ENCODE measurements around the gene DGKZ.

The DGKZ gene

GRCh38 chr11:46330154-46330553 is 17.1 kb upstream of the DGKZ start:
- no peak for DNase-seq

- DNase-seq, result peak; percentile 52
Measured at GRCh38 chr11:46330563-46331281, 16.5 kb upstream of the DGKZ start.

DNA sequence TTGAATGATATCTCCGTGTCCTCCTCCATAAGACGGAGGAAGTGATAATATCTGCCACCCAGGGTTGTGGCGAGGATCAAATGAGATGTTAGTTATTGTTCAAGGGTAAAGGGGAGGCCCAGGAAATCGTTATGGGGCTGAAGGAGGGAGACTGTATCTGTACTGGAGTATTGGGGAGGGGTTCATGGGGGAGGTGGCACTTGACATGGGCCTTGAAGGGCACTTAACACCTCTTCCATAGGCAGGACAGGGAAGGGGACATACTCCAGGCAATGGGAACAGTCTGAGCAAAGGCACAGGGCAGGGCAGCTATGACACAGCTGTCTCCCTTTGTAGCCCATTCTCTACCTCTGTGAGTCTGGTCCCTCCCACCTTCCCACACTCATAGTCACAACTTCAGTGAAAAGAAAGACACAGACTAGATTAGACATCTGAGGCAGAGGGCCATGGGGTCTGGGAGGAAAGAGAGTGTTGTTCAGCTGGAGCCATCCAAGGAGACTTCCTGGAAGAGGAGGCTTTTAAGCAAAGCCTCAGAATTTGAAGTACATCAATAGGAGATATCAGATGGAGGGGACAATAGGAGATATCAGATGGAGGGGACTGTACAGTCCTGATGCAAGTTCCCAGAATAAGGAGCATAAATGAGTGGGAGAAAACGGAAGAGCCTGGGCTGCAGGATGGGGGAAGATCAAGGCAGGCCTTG is 15.8 kb upstream of the DGKZ start:
- DNase-seq, result no peak

DNA sequence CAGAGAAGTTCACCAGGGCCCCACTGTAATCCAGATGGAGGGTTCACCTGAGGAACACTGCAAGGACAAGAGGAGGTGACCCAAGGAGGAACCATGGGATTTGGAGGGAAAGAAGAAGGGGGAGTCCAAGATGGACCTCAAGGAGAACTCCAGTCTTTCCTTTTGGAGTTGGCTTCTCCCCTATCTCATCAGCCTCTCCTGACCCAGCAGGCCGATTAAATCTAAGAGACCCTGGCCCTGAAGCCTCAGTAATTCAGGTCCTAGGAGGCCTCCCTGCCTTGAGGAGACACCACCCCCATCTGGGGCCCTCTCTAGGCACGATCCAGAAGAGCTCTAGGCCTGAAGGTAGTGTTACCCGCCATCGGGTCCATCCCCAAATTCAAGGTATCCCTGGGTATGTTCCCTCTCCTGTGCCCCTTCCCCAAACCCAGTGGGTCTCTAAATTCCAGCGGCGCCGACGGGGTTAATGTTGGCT is 15.1 kb upstream of the DGKZ start:
- no peak for DNase-seq

DNA sequence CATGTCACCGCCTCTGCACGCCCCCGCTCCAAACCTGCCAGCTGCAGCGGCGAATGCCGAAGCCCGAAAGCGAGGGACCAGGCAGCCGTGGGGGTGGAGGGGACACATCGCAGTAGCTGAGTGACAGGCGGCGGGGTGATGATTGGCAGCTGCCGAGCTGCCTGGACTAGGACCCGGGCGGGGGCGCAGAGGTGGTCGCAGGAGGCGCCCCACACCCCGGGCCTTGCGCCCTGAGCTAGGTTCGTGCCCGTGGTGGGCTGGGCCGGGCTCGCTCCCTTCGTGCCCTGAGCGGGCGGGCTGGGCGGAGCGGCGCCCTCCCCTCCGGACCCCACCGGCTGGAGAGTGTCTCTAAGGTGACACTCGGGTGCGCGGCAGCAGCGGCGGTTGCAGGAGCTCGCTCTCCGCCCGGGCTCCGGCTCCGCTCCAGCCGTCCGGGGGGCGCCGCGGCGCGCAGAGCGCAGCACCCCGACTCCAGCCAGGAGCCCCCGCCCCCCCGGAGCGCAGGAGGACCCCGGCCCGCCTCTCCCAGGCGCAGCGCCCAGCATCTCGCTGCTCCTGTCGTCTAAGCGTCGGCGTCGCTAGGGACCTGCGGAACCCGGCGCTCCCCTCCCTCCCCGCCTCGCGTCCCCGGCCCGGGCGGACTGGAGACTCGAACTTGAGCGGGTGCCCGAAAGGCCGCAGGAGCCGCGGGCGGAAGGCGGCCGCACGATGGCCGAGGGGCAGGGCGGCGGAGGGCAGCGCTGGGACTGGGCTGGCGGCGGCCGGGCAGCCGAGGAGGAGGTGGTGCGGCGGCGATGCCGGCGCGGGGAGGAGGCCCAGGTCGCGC is 14.5 kb upstream of the DGKZ start:
- peak; percentile 71 for DNase-seq

GRCh38 chr11:46333394-46333947 is 13.8 kb upstream of the DGKZ start:
- DNase-seq, result peak; percentile 66

DNA sequence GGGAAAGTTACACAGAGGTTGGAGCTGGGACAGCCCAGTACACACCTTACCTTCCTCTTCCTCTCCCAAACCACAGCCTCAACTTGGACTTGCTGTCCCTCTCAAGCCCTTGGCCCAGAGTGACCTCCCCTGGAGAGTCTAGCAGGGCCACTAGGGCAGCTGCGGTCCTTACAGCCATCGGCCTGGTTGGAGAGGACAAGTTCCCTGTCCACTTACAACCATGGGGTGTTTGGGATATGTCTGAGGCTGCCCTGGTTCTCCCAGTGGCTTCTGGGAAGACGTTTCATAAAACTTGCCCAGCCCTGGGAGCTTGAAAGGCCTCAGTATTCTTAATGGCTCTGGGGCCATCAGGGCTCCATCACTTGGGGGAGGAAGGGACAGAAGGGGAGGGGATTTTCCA is 13.1 kb upstream of the DGKZ start:
- DNase-seq, result no peak

GRCh38 chr11:46335271-46335670 is 12.0 kb upstream of the DGKZ start:
- no peak for DNase-seq

- DNase-seq, result peak; percentile 28
Measured at GRCh38 chr11:46335890-46336562, 11.2 kb upstream of the DGKZ start.

DNA sequence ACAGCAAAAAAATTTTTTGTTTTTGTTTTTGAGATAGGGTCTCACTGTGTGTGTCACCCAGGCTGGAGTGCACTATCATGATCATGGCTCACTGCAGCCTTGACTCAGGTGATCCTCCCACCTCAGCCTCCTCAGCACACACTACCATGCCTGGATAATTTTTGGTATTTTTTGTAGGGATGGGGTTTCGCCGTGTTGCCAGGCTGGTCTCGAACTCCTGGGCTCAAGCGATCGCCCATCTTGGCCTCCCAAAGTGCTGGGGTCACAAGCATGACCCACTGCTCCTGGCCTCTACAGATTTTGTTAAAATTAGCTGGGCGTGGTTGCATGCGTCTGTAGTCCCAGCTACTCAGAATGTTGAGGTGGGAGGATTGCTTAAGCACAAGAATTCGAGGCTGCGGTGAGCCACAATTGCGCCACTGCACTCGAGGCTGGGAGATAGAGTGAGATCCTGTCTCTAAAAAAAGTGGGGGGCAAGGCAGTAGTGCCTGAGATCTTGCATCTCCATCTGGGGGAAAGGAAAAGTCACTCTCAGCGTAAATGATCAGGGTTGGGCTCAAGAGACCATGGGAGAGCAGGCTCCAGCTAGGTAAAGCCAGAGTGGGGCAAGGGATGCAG is 10.6 kb upstream of the DGKZ start:
- DNase-seq, result no peak

DNA sequence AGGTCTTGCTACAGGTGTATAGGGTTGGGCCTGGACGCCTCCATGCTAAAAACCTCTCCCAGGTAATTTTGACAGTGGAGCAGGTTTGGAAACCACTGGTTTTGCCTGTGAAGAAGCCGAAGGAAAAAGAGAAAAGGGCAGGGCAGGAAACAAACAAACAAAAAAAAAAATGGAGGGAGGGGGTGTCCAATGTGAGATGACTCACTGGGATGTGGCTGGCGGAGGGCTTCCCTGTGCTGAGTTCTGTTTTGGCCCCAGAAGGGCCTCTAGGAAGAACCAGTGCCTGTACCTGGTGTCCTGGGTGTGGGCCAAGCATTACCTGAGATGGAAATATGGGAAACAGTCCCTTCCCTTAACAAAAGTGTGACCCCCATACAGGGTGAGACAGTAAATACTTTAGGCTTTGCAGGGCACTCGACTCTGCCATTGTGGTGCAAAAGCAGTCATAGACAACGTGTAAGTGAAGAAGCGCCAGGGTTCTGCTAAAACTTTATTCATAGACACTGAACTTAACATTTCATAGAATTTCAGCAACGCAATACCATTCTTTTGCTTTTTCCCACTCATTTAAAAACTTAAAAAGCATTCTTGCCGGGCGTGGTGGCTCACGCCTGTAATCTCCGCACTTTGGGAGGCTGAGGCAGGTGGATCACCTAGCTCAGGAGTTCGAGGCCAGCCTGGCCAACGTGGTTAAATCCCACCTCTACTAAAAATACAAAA is 9.5 kb upstream of the DGKZ start:
- DNase-seq, result no peak

GRCh38 chr11:46338636-46338987 is 8.7 kb upstream of the DGKZ start:
- no peak for DNase-seq

DNA sequence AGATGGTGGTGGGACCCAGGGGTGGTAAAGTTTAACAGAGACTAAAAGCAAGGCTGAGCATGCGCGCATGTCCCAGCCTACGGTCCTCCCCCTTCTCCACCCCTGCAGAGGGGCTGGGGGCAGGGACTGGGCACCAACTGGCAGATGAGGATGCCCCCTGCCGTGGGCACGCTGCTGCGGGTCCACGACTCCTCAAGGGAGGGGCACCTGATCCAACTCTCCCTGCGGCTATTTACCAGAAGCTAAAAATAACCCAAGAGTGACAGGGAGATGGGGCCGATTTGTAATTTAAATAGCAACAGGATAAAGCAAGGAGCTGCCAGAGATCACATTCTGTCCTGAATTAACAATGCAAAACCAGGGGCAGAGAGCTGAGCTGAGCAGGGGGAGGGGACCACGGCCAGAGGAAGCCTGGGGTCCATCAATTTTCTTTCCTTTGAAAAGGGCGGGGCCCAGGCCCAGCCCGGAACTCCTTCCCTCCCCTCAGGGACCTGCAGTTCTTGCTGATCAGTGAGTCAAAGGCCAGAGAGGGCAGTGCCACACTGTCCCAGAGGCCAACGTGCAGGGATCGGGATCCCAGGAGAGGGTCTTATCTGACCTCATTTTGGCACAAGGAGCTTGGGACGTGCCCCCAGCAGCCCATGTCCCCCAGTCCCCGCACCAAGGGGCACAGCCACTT is 8.1 kb upstream of the DGKZ start:
- peak; percentile 63 for DNase-seq

- DNase-seq, result no peak
Measured at GRCh38 chr11:46339816-46340215, 7.4 kb upstream of the DGKZ start.

DNA sequence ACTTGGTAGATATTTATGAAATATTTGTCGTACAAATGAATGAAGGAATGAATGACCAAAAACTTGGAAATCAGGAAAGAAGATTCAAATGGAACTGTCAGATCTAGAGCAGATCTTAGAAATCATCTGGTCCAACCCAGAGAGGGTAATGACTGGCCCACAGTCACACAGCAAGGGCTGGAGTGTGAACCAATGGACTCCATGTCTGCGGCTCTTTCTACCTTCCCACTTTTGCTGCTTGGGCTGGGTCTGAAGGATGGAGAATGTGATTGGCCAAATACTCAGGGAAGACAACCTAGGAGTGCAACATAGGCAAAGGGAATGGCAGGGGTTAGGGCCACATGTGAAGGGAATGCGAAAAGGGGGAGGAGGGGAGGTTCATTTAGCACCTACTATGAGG is 5.8 kb upstream of the DGKZ start:
- DNase-seq, result no peak

DNA sequence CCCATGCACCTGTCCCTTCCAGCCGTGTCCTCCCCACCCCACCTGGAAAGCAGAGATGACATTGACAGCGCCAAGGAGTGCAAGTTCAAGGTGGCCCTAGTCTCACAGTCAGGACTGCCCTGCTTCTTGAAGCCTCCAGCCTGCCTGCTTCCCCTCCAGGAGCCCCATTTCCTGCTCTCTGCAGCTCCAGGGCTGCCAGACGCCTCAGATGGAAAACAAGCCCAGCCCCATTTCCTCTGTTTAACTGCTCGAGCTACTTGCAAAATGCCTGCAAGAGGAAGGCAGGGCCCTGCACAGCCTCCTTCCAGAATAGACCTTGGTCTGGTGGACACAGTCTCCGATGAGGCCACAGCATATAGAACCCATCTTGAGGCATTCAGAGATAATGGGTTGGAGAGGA is 5.0 kb upstream of the DGKZ start:
- no peak for DNase-seq

- DNase-seq, result no peak
Measured at GRCh38 chr11:46343520-46343919, 3.7 kb upstream of the DGKZ start.

DNA sequence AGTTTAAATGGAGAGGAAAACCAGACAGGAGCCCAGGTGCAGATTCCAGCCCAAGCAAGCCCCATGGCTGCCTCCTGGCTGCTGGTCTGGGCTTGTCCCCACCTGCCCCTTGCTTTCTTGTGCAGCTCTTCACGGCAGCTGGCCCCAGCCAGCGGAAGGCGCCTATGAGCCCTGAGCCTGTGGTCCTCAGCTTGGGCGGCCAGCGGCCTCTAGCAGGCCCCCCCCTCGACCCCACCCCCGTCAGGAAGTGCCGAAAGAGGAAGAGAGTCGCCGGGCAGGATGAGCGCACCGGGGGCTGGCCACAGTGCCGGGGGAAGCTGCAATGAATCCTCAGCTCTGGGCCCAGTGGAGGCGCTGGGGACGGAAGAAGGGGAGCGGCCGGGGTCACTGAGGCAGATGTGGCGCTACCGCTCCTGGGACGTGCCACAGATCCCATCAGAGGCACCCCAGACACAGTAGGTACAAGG is 2.1 kb upstream of the DGKZ start:
- DNase-seq, result no peak

- no peak for DNase-seq
Measured at GRCh38 chr11:46345881-46346484, 1.3 kb upstream of the DGKZ start.

- DNase-seq, result peak; percentile 47
Measured at GRCh38 chr11:46347637-46348311, 511 bp downstream of the DGKZ start.
